OCI-LY3 (cell line): Measurements from ENCODE around the gene NDUFA13.
"Not testable (repeated sequence)": the region's sequence is repeated elsewhere in the genome, so short reads cannot be mapped to it uniquely, and the experiment has no call there.

Experiments used
- H2AFZ ChIP-seq: fragments of 200-600, 300-600 bp; shearing (Covaris generic); 2 replicates; pipeline ENCODE4 v1.6.0; 2014; ENCODE audit warnings: antibody characterized with exemption, low read depth, low read length
- H3K27ac ChIP-seq: fragments of 200-600, 300-600 bp; sonication (generic); 2 replicates; pipeline ENCODE4 v1.5.1; 2014; ENCODE audit warnings: mild to moderate bottlenecking, low read length, moderate library complexity, mixed read lengths
- H3K27me3 ChIP-seq: fragments of 200-600, 300-600 bp; sonication (generic); 2 replicates; pipeline ENCODE4 v1.6.1; 2014; ENCODE audit warnings: low read depth, low read length, mixed read lengths
- H3K36me3 ChIP-seq: fragments of 200-600, 300-600 bp; sonication (generic); replicated peaks from 2 replicates; pipeline ENCODE3; 2014; ENCODE audit warnings: low read depth, low read length, mixed read lengths
- H3K4me1 ChIP-seq: fragments of 300-600, 200-600 bp; sonication (generic); 2 replicates; pipeline ENCODE4 v1.6.1; 2014; ENCODE audit warnings: low read length, mixed read lengths
- H3K4me2 ChIP-seq: fragments of 200-600, 300-600 bp; sonication (generic); 2 replicates; pipeline ENCODE4 v1.6.1; 2014; ENCODE audit warnings: low read length, mixed read lengths
- H3K4me3 ChIP-seq: fragments of 300-600, 200-600 bp; sonication (generic); 2 replicates; pipeline ENCODE4 v1.5.1; 2014; ENCODE audit warnings: antibody characterized with exemption, mild to moderate bottlenecking, low read length, moderate library complexity
- H3K79me2 ChIP-seq: fragments of 300-600, 200-600 bp; shearing (Covaris generic); 2 replicates; pipeline ENCODE4 v1.6.1; 2014; ENCODE audit warnings: mild to moderate bottlenecking, low read length, mixed read lengths
- H3K9ac ChIP-seq: fragments of 300-600, 200-600 bp; shearing (Covaris generic); 2 replicates; pipeline ENCODE4 v1.6.0; 2014; ENCODE audit warnings: mild to moderate bottlenecking, low read length, moderate library complexity
- H3K9me3 ChIP-seq: fragments of 200-600, 300-600 bp; shearing (Covaris generic); 2 replicates; pipeline ENCODE4 v1.6.1; 2014; ENCODE audit warnings: low read length, mixed read lengths; ENCODE audit not compliant: insufficient read depth
- H4K20me1 ChIP-seq: fragments of 200-600, 300-600 bp; sonication (generic); 2 replicates; pipeline ENCODE4 v1.6.1; 2016; ENCODE audit warnings: low read length, mixed read lengths; ENCODE audit not compliant: insufficient read depth
- CTCF ChIP-seq: fragments of 200-600, 300-600 bp; sonication (generic); IDR thresholded peaks from 2 replicates; pipeline ENCODE4 v1.5.1; 2014; ENCODE audit warnings: antibody characterized with exemption, low read length, low read depth
- EZH2phosphoT487 ChIP-seq: fragments of 200-600 bp; shearing (Covaris generic); IDR thresholded peaks from 2 replicates; pipeline ENCODE4 v1.6.1; 2018; ENCODE audit warnings: antibody characterized with exemption, mixed run types, low read depth

Gene NDUFA13

GRCh38 chr19:19515642-19516519 lies at the start of gene NDUFA13:
Gene NDUFA13, plus strand, starts transcription at chr19:19516225. Its CDS starts 14 bp downstream, at chr19:19516239.
- Histone ChIP-seq H4K20me1 (no peaks in the 10 kb centered on the region), H3K36me3 (peaks cover 22% of the 10 kb centered on the region), H3K27me3 (no peaks in the 10 kb centered on the region), H3K27ac (peak within 1 kb of the TSS; percentile 42), H3K4me2 (peak within 1 kb of the TSS; percentile 91), H3K4me1 (peaks cover 13% of the 10 kb centered on the region), H3K9ac (peak within 1 kb of the TSS; percentile 85), H3K79me2 (peaks cover 42% of the 10 kb centered on the region), H3K4me3 (peak within 1 kb of the TSS; percentile 95), H2AFZ (peak within 1 kb of the TSS; percentile 62; the same call in 1 of the 2 replicates), H3K9me3 (no peaks in the 10 kb centered on the region)
- TF ChIP-seq EZH2phosphoT487 (no peak), CTCF (no peak)

GRCh38 chr19:19468424-19469050 lies 47.5 kb upstream of the NDUFA13 start:
- TF ChIP-seq CTCF (no peak), EZH2phosphoT487 (no peak)
- H4K20me1 ChIP-seq = peaks cover 24% of the 10 kb centered on the region
- no peak overlapping the region for H2AFZ ChIP-seq
- no peak overlapping the region for H3K27ac ChIP-seq
- H3K4me2 ChIP-seq = no peak overlapping the region
- no peak overlapping the region for H3K9ac ChIP-seq
- peaks cover 17% of the 10 kb centered on the region for H3K4me1 ChIP-seq
- no peak overlapping the region for H3K4me3 ChIP-seq
- no peaks in the 10 kb centered on the region for H3K27me3 ChIP-seq
- H3K79me2 ChIP-seq = peaks cover 63% of the 10 kb centered on the region
- peaks cover 61% of the 10 kb centered on the region for H3K36me3 ChIP-seq
- H3K9me3 ChIP-seq = peaks cover 17% of the 10 kb centered on the region

GRCh38 chr19:19470579-19470978 lies 45.4 kb upstream of the NDUFA13 start:
- Histone ChIP-seq H3K4me1 (peaks cover 32% of the 10 kb centered on the region), H3K4me3 (no peak overlapping the region), H3K4me2 (no peak overlapping the region), H2AFZ (no peak overlapping the region), H3K27me3 (no peaks in the 10 kb centered on the region), H4K20me1 (peaks cover 25% of the 10 kb centered on the region), H3K9ac (no peak overlapping the region), H3K79me2 (peaks cover 63% of the 10 kb centered on the region), H3K9me3 (peaks cover 17% of the 10 kb centered on the region), H3K36me3 (peaks cover 48% of the 10 kb centered on the region), H3K27ac (no peak overlapping the region)
- TF ChIP-seq CTCF (no peak), EZH2phosphoT487 (no peak)

- Histone ChIP-seq H3K4me3 (no peak overlapping the region), H3K9me3 (peaks cover 17% of the 10 kb centered on the region), H3K9ac (no peak overlapping the region), H4K20me1 (peaks cover 28% of the 10 kb centered on the region), H2AFZ (no peak overlapping the region), H3K4me1 (peaks cover 41% of the 10 kb centered on the region), H3K79me2 (peaks cover 72% of the 10 kb centered on the region), H3K27me3 (no peaks in the 10 kb centered on the region), H3K36me3 (peaks cover 39% of the 10 kb centered on the region), H3K4me2 (no peak overlapping the region), H3K27ac (no peak overlapping the region)
- TF ChIP-seq EZH2phosphoT487 = no peak
- no peak for TF ChIP-seq CTCF
Measured at GRCh38 chr19:19471682-19472081, 44.3 kb upstream of the NDUFA13 start.

- peaks cover 17% of the 10 kb centered on the region for H3K9me3 ChIP-seq
- peaks cover 41% of the 10 kb centered on the region for H3K4me1 ChIP-seq
- H3K27ac ChIP-seq, H3K9ac ChIP-seq, H3K4me3 ChIP-seq, H3K27me3 ChIP-seq, H3K4me2 ChIP-seq, H2AFZ ChIP-seq: not testable (repeated sequence)
- peaks cover 74% of the 10 kb centered on the region for H3K79me2 ChIP-seq
- peaks cover 36% of the 10 kb centered on the region for H3K36me3 ChIP-seq
- peaks cover 32% of the 10 kb centered on the region for H4K20me1 ChIP-seq
Measured at GRCh38 chr19:19472106-19472505, 43.9 kb upstream of the NDUFA13 start.
